IMR-90 (cell line): ENCODE results near the gene HSPA1A.

ENCODE experiments used
- MAFK ChIP-seq: IDR thresholded peaks from 2 replicates; pipeline ENCODE4 v1.6.1; 2012; ENCODE audit warnings: low read depth, low read length, improper control_type of control experiment
- POLR2A ChIP-seq: IDR thresholded peaks from 2 replicates; pipeline ENCODE4 v1.6.1; 2012; ENCODE audit warnings: mild to moderate bottlenecking, low read depth, low read length
- RCOR1 ChIP-seq: IDR thresholded peaks from 2 replicates; pipeline ENCODE4 v1.6.1; 2012; ENCODE audit warnings: mild to moderate bottlenecking, low read length, improper control_type of control experiment; ENCODE audit not compliant: insufficient replicate concordance
- TF ChIP-seq, protein P1 (sequence below): conservative IDR thresholded peaks from 2 replicates; pipeline ENCODE4 v1.5.1; 2012; ENCODE audit warnings: mild to moderate bottlenecking, low read depth, low read length, improper control_type of control experiment

DNA sequence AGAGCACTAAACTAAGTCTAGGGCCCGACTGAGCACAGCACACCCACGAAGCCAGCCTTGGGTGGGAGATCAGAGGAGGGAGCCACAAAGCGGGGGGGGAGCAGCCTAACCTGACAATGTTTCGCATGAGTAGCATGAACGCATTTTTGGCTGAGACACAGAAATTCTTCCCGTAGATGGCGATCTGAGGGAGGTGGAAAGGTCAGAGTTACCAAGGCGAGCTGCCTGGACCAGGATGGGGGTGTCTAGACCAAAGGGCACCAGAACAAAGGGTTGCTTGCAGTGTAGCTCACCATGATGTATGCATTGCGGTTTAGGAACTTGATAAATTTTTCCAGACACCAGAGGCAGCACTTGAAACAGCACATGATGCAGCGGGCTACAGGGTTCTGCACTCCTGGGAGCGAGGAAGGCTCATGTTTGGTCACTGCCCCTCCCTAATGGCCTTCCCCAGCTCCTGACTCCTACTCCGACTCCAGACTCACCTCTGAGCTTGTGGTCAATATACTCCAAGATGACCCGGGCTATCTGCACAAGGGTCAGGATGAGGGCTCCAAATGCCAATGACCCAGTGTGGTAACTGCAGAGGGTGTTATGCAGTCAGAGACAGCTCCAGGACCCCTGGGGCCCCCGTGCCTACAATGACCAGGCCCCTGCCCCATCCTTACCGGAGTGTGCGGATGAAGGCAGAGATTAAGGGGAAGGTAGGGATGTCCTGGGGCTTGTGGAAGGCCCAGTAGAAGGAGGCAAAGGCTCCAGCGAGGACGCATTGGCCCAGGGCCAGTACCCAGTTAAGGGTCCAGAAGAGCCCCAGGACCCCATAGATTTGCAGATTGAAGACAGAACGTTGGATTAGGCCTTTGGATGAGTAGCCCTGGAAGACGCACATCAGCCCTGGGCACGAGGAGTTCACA, 50.1 kb downstream of the HSPA1A start:
- TF ChIP-seq, protein P1, sequence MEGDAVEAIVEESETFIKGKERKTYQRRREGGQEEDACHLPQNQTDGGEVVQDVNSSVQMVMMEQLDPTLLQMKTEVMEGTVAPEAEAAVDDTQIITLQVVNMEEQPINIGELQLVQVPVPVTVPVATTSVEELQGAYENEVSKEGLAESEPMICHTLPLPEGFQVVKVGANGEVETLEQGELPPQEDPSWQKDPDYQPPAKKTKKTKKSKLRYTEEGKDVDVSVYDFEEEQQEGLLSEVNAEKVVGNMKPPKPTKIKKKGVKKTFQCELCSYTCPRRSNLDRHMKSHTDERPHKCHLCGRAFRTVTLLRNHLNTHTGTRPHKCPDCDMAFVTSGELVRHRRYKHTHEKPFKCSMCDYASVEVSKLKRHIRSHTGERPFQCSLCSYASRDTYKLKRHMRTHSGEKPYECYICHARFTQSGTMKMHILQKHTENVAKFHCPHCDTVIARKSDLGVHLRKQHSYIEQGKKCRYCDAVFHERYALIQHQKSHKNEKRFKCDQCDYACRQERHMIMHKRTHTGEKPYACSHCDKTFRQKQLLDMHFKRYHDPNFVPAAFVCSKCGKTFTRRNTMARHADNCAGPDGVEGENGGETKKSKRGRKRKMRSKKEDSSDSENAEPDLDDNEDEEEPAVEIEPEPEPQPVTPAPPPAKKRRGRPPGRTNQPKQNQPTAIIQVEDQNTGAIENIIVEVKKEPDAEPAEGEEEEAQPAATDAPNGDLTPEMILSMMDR: no peak
- TF ChIP-seq POLR2A: no peak
- TF ChIP-seq RCOR1: no peak
- TF ChIP-seq MAFK: no peak
